Fibroblast of lung (primary cell): ENCODE data around the gene LAMA1. TPM values are rescaled to one million over a fixed set of nuclear protein-coding genes. Genes with fewer than 3 reads are reported as not detected.

Experiments used
- DNase-seq, 2 donors: peaks; one replicate each; pipeline versions ENCODE4 v3.0.0 to v3.0.0-alpha.2; 2010; ENCODE audit warnings: low read depth in 2 of 2
- H2AFZ ChIP-seq: 2 replicates; pipeline ENCODE4 v1.5.1; 2012; ENCODE audit warnings: low read length, control low read depth, inconsistent platforms
- H3K27ac ChIP-seq: 2 replicates; pipeline ENCODE4 v1.5.1; 2011; ENCODE audit warnings: low read length, control low read depth; ENCODE audit not compliant: insufficient read depth
- H3K27me3 ChIP-seq: 2 replicates; pipeline ENCODE4 v1.5.1; 2011; ENCODE audit warnings: mild to moderate bottlenecking, low read length; ENCODE audit not compliant: control insufficient read depth, insufficient read depth
- H3K36me3 ChIP-seq: 2 replicates; pipeline ENCODE4 v1.5.1; 2011; ENCODE audit warnings: low read length; ENCODE audit not compliant: control insufficient read depth, insufficient read depth
- H3K4me1 ChIP-seq: 2 replicates; pipeline ENCODE4 v1.5.1; 2011; ENCODE audit warnings: low read length; ENCODE audit not compliant: control insufficient read depth, insufficient read depth; ENCODE audit errors: extremely low read depth
- H3K4me2 ChIP-seq: 2 replicates; pipeline ENCODE4 v1.5.1; 2011; ENCODE audit warnings: low read length, control low read depth; ENCODE audit not compliant: insufficient read depth; ENCODE audit errors: extremely low read depth
- H3K4me3 ChIP-seq, 4 experiments: fragments of 200-600 bp in 1 of 4; sonication (generic) in 1 of 4; replicated peaks in 1 of 4; 2 replicates each; pipeline ENCODE4 v1.5.1; 2011 to 2016; ENCODE audit warnings: low read length in 4 of 4, low read depth in 3 of 4, mild to moderate bottlenecking in 3 of 4, control low read depth in 2 of 4, inconsistent platforms in 1 of 4, mixed read lengths in 1 of 4; ENCODE audit not compliant: insufficient read depth in 1 of 4; ENCODE audit errors: control extremely low read depth in 1 of 4
- H3K79me2 ChIP-seq: 2 replicates; pipeline ENCODE4 v1.5.1; 2012; ENCODE audit warnings: mild to moderate bottlenecking, low read length, inconsistent platforms; ENCODE audit not compliant: control insufficient read depth, insufficient read depth
- H3K9ac ChIP-seq: 2 replicates; pipeline ENCODE4 v1.5.1; 2011; ENCODE audit warnings: mild to moderate bottlenecking, low read length, control low read depth; ENCODE audit not compliant: insufficient read depth
- H3K9me3 ChIP-seq: 2 replicates; pipeline ENCODE4 v1.5.1; 2012; ENCODE audit warnings: low read depth, low read length; ENCODE audit not compliant: control insufficient read depth, insufficient read depth
- H4K20me1 ChIP-seq: 2 replicates; pipeline ENCODE4 v1.5.1; 2011; ENCODE audit warnings: low read length; ENCODE audit not compliant: control insufficient read depth, insufficient read depth; ENCODE audit errors: extremely low read depth
- CTCF ChIP-seq, 2 donors: IDR thresholded peaks in 1 of 2; conservative IDR thresholded peaks in 1 of 2; 1 replicate in 1 of 2; 2 replicates in 1 of 2; pipeline ENCODE4 v1.5.1; 2011 to 2012; ENCODE audit warnings: low read length in 2 of 2, control low read depth in 1 of 2, inconsistent platforms in 1 of 2, low read depth in 1 of 2, mild to moderate bottlenecking in 1 of 2
- EZH2 ChIP-seq: IDR thresholded peaks from 2 replicates; pipeline ENCODE4 v1.5.1; 2012; ENCODE audit warnings: low read length, control low read depth, mild to moderate bottlenecking; ENCODE audit errors: missing control alignments
- polyA plus RNA-seq, 2 donors: library from polyadenylated mRNA; depleted of rRNA in 1 of 2; stranded (reverse) in 1 of 2; unstranded in 1 of 2; fragments of >200 nt; gene quantifications; 2 replicates each; pipeline ENCODE4 v1.2.1, GENCODE V29; 2011 to 2012; ENCODE audit warnings: missing spikeins in 1 of 2
- total RNA-seq: library from RNA; depleted of rRNA; stranded (reverse); fragments of >200 nt; gene quantifications from 2 replicates; pipeline ENCODE4 v1.2.1, GENCODE V29; 2014

LAMA1 gene
- total and polyA plus RNA-seq, 2 donors (not counting 1 experiment from before 2014, with no cell fraction given) = 1.2 to 5.8 TPM

- DNase-seq = no peak
- Histone ChIP-seq H3K36me3 (no peaks in the 10 kb centered on the region), H3K4me3 (no peak overlapping the region), H3K9me3 (no peaks in the 10 kb centered on the region), H3K27me3 (no peaks in the 10 kb centered on the region), H4K20me1 (no peaks in the 10 kb centered on the region), H2AFZ (no peak overlapping the region), H3K27ac (no peak overlapping the region), H3K9ac (no peak overlapping the region), H3K79me2 (no peaks in the 10 kb centered on the region), H3K4me1 (no peaks in the 10 kb centered on the region), H3K4me2 (no peak overlapping the region)
- TF ChIP-seq CTCF (conservative IDR thresholded peaks at IDR 0.05 in 1 of 2, IDR thresholded peaks at IDR 0.05 in 1 of 2; ENCODE audit: low read depth in 1 of 2, low read length in 2 of 2) (no peak), EZH2 (no peak)
Observed at GRCh38 chr18:6951336-6952090, 166.1 kb downstream of the LAMA1 start.

GRCh38 chr18:6950641-6951040 lies 167.0 kb downstream of the LAMA1 start:
- no peaks in the 10 kb centered on the region for H3K4me1 ChIP-seq
- no peaks in the 10 kb centered on the region for H3K9me3 ChIP-seq
- no peaks in the 10 kb centered on the region for H3K36me3 ChIP-seq
- no peaks in the 10 kb centered on the region for H4K20me1 ChIP-seq
- no peak overlapping the region for H3K27ac ChIP-seq
- no peak overlapping the region for H2AFZ ChIP-seq
- no peak overlapping the region for H3K9ac ChIP-seq
- H3K4me2 ChIP-seq = no peak overlapping the region
- TF ChIP-seq EZH2 (no peak), CTCF (conservative IDR thresholded peaks at IDR 0.05 in 1 of 2, IDR thresholded peaks at IDR 0.05 in 1 of 2; ENCODE audit: low read depth in 1 of 2, low read length in 2 of 2) (no peak)
- H3K79me2 ChIP-seq = no peaks in the 10 kb centered on the region
- H3K4me3 ChIP-seq = no peak overlapping the region
- DNase-seq = no peak
- no peaks in the 10 kb centered on the region for H3K27me3 ChIP-seq

- no peak overlapping the region for H3K4me3 ChIP-seq
- H4K20me1 ChIP-seq = no peaks in the 10 kb centered on the region
- no peak overlapping the region for H2AFZ ChIP-seq
- no peak overlapping the region for H3K4me2 ChIP-seq
- TF ChIP-seq CTCF (conservative IDR thresholded peaks at IDR 0.05 in 1 of 2, IDR thresholded peaks at IDR 0.05 in 1 of 2; ENCODE audit: low read depth in 1 of 2, low read length in 2 of 2) (no peak), EZH2 (no peak)
- no peak overlapping the region for H3K27ac ChIP-seq
- H3K27me3 ChIP-seq = no peaks in the 10 kb centered on the region
- H3K9ac ChIP-seq = no peak overlapping the region
- H3K4me1 ChIP-seq = no peaks in the 10 kb centered on the region
- H3K9me3 ChIP-seq = no peaks in the 10 kb centered on the region
- H3K36me3 ChIP-seq = no peaks in the 10 kb centered on the region
- no peak for DNase-seq
- H3K79me2 ChIP-seq = no peaks in the 10 kb centered on the region
Observed at GRCh38 chr18:6949800-6950586, 167.6 kb downstream of the LAMA1 start.
